Measurements from ENCODE around the gene PDZD2. TPM values are rescaled to one million over a fixed set of nuclear protein-coding genes. Genes with fewer than 3 reads are reported as not detected.

Gene PDZD2
- total RNA-seq, 1 experiment from 2014 or later, result 0.37 TPM

GRCh38 chr5:31630931-31631330, 8.0 kb upstream of the PDZD2 start:
- Histone ChIP-seq H3K9me3 (ENCODE audit: control insufficient read depth in 1 of 2, insufficient read depth in 1 of 2, low read depth in 1 of 2, low read length in 2 of 2) (no peaks in the 10 kb centered on the region), H3K27me3 (ENCODE audit: insufficient read depth, low read length) (peaks cover 4% of the 10 kb centered on the region; the same call in 1 of the 2 replicates), H3K9me2 (ENCODE audit: insufficient read depth) (no peaks in the 10 kb centered on the region), H3K4me1 (ENCODE audit: control insufficient read depth in 1 of 2, insufficient read depth in 2 of 2, low read length in 2 of 2) (no peaks in the 10 kb centered on the region), H3K4me2 (ENCODE audit: low read length) (no peak overlapping the region), H3K4me3 (replicated peaks in 1 of 2; ENCODE audit: low read depth in 1 of 2, low read length in 2 of 2) (no peak overlapping the region), H3K27ac (ENCODE audit: low read depth, low read length) (no peak overlapping the region), H2AFZ (ENCODE audit: low read depth, low read length, poor library complexity, severe bottlenecking) (no peak overlapping the region), H3K36me3 (ENCODE audit: control insufficient read depth in 1 of 2, insufficient read depth in 2 of 2, low read length in 2 of 2) (no peaks in the 10 kb centered on the region), H3K79me2 (ENCODE audit: insufficient read depth, low read length) (no peaks in the 10 kb centered on the region), H3K9ac (ENCODE audit: low read length) (no peak overlapping the region), H4K20me1 (ENCODE audit: insufficient read depth) (no peaks in the 10 kb centered on the region)
- intact Hi-C loops (cut with micrococcal nuclease), result no loop called here
- ATAC-seq, result no peak
- BruUV-seq (replicated peaks), result no TSS peak
- no peak for TF ChIP-seq SRF (IDR thresholded peaks at IDR 0.05; ENCODE audit: low read depth)
- no peak for TF ChIP-seq RAD21 (IDR thresholded peaks at IDR 0.05; ENCODE audit: low read depth)
- TF ChIP-seq POLR2AphosphoS5 (IDR thresholded peaks at IDR 0.05; ENCODE audit: low read depth, low read length), result no peak
- no peak for TF ChIP-seq ELF1 (IDR thresholded peaks at IDR 0.05; ENCODE audit: borderline replicate concordance, low read depth)
- TF ChIP-seq TCF7L2 (IDR thresholded peaks at IDR 0.05; ENCODE audit: borderline replicate concordance, extremely low read depth, insufficient read depth, insufficient read length), result no peak
- TF ChIP-seq YY1 (IDR thresholded peaks at IDR 0.05; ENCODE audit: extremely low read depth, insufficient replicate concordance, low read depth, low read length), result no peak
- ChIA-PET POLR2A (no interaction called here), RAD21 (ENCODE audit: low non-redundant PET in 1 of 2, low total read pairs in 2 of 2, uncharacterized antibody in 2 of 2, unreplicated experiment in 2 of 2) (no interaction called here), CTCF (no interaction called here)
- DNase-seq (ENCODE audit: low read depth, low spot score), result no peak

GRCh38 chr5:31632460-31632859, 6.5 kb upstream of the PDZD2 start:
- DNase-seq (ENCODE audit: low read depth, low spot score), result no peak
- Histone ChIP-seq H3K9me2 (ENCODE audit: insufficient read depth) (no peaks in the 10 kb centered on the region), H3K9ac (ENCODE audit: low read length) (no peak overlapping the region), H3K36me3 (ENCODE audit: control insufficient read depth in 1 of 2, insufficient read depth in 2 of 2, low read length in 2 of 2) (no peaks in the 10 kb centered on the region), H3K4me3 (replicated peaks in 1 of 2; ENCODE audit: low read depth in 1 of 2, low read length in 2 of 2) (no peak overlapping the region), H3K79me2 (ENCODE audit: insufficient read depth, low read length) (no peaks in the 10 kb centered on the region), H3K4me2 (ENCODE audit: low read length) (no peak overlapping the region), H4K20me1 (ENCODE audit: insufficient read depth) (no peaks in the 10 kb centered on the region), H3K4me1 (ENCODE audit: control insufficient read depth in 1 of 2, insufficient read depth in 2 of 2, low read length in 2 of 2) (no peaks in the 10 kb centered on the region), H3K27me3 (ENCODE audit: insufficient read depth, low read length) (peaks cover 4% of the 10 kb centered on the region; the same call in 1 of the 2 replicates), H3K9me3 (ENCODE audit: control insufficient read depth in 1 of 2, insufficient read depth in 1 of 2, low read depth in 1 of 2, low read length in 2 of 2) (no peaks in the 10 kb centered on the region), H3K27ac (ENCODE audit: low read depth, low read length) (no peak overlapping the region), H2AFZ (ENCODE audit: low read depth, low read length, poor library complexity, severe bottlenecking) (no peak overlapping the region)
- BruUV-seq (replicated peaks), result no TSS peak
- ChIA-PET RAD21 (ENCODE audit: low non-redundant PET in 1 of 2, low total read pairs in 2 of 2, uncharacterized antibody in 2 of 2, unreplicated experiment in 2 of 2) (no interaction called here), POLR2A (no interaction called here), CTCF (no interaction called here)
- ATAC-seq, result no peak
- intact Hi-C loops (cut with micrococcal nuclease), result no loop called here
- TF ChIP-seq ZFX (IDR thresholded peaks at IDR 0.05) (no peak), REST (IDR thresholded peaks at IDR 0.05; ENCODE audit: low read depth) (no peak), POLR2A (IDR thresholded peaks at IDR 0.05; ENCODE audit: borderline replicate concordance, extremely low read depth, insufficient read depth, insufficient read length) (no peak), EZH2 (IDR thresholded peaks at IDR 0.05) (no peak), ZNF274 (IDR thresholded peaks at IDR 0.05; ENCODE audit: low read depth, low read length) (no peak), ZBTB33 (IDR thresholded peaks at IDR 0.05; ENCODE audit: extremely low read depth, insufficient replicate concordance, low read length) (no peak), CTCF (IDR thresholded peaks at IDR 0.05 in 2 of 3, conservative IDR thresholded peaks at IDR 0.05 in 1 of 3; ENCODE audit: borderline replicate concordance in 1 of 3, insufficient read depth in 1 of 3, low read depth in 2 of 3, low read length in 2 of 3) (no peak), FOSL1 (IDR thresholded peaks at IDR 0.05; ENCODE audit: low read depth) (no peak)
